ENCODE measurements around the gene RNF20.

RNF20 gene

DNA sequence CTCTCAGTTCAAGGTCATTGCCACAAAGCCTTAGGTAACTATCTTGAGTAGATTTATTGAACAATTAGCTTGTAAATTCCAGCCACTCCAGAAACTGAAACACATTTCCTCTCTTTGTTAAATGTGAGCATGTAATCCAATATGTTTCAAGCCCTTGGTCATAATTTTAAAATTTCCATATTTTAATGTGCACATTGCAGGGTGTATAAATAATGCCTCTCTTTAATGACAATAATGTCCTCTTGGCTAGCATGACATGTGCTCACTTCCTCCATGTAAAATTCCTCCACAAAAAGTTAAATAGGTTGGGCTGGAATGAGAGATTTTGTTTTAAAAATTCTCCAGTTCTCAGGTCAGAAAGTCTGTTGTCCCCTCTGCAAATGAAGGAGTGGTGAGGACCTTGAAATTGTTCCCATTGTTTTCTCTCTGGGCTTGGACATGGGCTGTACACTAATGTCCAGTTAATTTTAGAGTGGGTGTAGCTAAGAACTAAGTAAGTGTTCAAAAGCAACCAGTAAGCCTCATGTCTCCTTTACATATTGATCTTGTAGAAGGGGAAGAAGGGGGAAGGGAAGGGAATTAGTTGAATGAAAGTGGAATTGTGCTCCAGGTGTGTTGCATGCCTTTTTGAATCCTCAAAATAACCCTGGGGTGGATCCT lies 58.3 kb downstream of the RNF20 start:
- no peak for DNase-seq

DNA sequence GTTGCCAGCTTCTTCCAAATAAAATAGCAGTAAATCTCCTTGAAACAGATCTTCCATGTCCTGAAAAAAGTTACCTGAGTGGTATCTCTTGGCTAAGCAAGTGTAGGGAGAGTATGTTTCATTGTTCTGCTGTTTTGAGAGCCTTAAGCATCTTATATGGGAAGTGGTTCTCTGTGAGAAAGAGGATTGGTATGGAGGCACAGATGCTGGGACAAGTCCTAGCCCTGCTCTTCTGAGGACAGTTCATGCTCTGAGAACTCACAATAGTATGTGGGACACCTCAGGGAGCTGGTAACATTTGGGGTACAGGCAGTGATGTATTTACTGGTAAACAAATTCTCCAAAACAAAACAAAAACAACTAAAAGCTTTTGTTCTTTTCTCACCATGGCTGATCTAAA lies 59.1 kb downstream of the RNF20 start:
- no peak for DNase-seq

DNA sequence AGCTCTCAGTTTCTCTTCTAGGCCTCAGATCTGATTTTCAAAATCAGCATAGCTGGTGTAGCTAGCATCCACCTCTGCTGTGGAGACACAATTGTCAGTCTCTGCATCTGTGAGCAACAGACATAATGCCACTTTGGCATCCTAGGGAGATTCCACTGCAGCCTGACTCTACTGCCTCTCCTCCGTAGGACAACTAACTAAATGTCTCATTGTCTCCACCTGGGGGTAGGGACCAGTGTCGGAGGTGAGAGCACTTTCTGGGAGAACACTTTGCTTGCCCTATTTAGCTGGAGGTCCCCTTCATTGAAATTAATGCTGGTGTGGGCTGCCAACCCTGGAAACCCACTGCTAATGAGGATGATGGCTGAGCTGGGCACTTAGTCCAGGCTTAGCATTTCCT lies 59.7 kb downstream of the RNF20 start:
- no peak for DNase-seq

DNA sequence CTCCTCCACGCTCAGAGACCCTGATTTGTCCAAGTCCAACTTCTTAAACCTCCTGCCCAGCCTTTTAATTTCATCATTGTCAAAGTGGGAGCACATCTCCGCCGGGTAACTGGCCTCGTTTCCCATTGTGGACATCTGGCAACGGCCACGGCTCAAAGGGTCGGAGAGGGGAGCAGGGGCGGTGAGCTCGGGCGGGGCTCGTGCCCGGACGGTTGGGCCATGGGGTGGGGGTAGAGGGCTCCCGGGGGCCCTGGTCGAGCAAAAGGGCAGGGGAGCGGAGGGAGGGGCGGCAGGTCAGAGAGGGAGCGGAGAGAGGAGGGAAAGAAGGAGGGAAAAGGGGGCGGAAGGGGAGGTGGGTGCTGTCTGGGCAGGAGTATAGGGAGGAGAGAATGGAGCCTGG lies 61.1 kb downstream of the RNF20 start, which contains the start of gene PPP3R2:
Gene PPP3R2 (minus strand): TSS at position 174 of the 400 bp plus-strand sequence. CDS start 48 bp downstream, at position 126.
- DNase-seq = no peak

DNA sequence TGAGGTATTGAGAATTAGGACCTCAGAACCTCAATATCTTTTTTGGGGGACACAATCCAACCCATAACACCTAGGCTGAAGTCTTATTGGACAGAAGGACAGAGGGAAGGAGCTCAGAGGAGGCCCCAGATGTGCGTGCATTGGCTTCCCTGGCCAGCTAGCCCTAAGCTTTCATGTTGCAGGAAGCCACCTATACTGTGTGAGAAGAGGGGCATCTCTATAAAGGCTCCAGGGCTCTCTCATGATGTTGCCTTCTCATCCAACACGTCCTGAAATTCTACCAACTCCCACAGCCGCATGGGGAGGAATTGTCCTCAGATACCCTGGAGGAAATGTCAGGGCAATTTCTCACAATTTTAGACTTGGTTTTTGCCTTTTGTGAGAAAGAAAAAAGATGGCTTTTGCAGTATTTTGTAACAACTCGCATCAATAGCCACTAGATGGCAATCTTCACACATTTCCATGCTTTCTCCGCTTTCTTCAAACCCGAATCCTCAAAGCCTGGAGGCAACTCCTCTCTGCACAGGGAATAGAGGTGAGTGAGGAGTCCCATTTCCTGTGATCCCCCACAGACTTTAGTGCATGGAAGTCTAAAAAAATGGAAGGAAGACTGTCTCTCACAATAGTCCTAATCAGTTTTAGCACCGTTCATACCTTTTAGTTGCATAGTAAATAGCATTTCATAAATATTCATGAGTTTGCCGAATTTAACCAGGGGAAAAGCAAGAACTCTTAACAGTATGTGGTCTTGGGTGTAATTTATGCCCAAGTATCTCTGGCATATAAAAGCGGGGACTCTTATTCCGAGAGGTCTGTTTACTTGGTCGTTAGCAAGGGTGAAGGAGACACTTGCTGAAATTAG lies 68.5 kb downstream of the RNF20 start:
- no peak for DNase-seq

DNA sequence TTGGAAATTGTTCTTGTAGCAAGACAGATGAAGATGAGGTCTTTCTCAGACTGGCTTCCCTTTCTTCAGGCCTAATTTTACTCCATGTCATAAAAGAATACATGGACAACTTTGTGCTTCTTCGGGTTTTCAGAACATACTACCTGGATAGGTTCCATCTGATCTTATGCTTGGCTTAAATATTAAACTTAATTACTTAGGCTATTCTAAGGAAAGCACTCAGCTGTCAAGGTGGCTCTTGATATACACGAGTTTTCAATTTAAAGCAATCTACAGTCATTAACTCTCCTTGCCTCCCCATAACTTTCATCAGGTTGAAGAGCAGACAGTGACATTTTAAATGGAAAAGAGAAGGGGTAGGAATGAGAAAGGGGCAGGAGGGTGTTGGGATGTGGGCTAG lies 70.6 kb downstream of the RNF20 start:
- DNase-seq = no peak

DNA sequence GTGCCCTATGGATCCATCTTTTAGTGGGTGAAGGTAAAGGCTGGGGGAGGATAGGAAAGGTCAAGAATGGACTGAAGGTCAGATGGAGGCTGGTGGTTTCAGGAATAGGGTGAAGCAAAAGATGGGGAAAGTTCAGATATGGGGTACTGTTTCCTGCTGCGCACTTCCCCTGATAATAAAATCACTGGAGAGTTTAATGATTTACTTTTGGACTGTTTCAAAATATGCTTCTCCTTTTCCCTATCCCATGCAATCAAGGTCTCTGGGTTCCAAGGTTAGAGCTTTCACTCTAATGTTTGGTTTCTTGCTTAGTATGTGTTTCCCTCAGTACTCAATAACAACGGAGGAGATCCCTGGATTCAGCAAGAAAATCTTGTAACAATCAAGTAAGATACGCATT lies 71.9 kb downstream of the RNF20 start:
- no peak for DNase-seq

Measured in stimulated activated CD4-positive, alpha-beta T cell treated with anti-CD3 and anti-CD28 coated beads, Interleukin-4, amount 100 ng/mL, for 1 hour (primary cell).